HG03064 (cell line): ENCODE measurements around the gene HOXA10.

Source experiments
- ATAC-seq: cut with Tn5 transposase; IDR thresholded peaks from one replicate; pipeline ENCODE4 v1.9.1; 2021; ENCODE audit warnings: low read depth; ENCODE audit not compliant: unreplicated experiment

Gene HOXA10

GRCh38 chr7:27191833-27192545 lies 17.9 kb upstream of the HOXA10 start:
- no peak for ATAC-seq

GRCh38 chr7:27191161-27191731 lies 17.1 kb upstream of the HOXA10 start:
- no peak for ATAC-seq

- ATAC-seq: no peak
Measured at GRCh38 chr7:27189997-27190748, 16.1 kb upstream of the HOXA10 start.

- no peak for ATAC-seq
Measured at GRCh38 chr7:27189295-27189996, 15.3 kb upstream of the HOXA10 start.

- ATAC-seq: no peak
Measured at GRCh38 chr7:27188386-27189294, 14.5 kb upstream of the HOXA10 start.

- ATAC-seq: no peak
Measured at GRCh38 chr7:27187475-27188385, 13.6 kb upstream of the HOXA10 start.

- ATAC-seq: no peak
Measured at GRCh38 chr7:27186668-27187474, 12.8 kb upstream of the HOXA10 start.

GRCh38 chr7:27185854-27186667 lies 11.9 kb upstream of the HOXA10 start:
- no peak for ATAC-seq

GRCh38 chr7:27185013-27185853 lies 11.1 kb upstream of the HOXA10 start, which contains the start of gene HOXA11:
TSS of gene HOXA11 (minus strand) at chr7:27185232. CDS start at chr7:27185144, 88 bp downstream.
- ATAC-seq: no peak

GRCh38 chr7:27184337-27185012 lies 10.4 kb upstream of the HOXA10 start:
- no peak for ATAC-seq

GRCh38 chr7:27183682-27184336 lies 9.7 kb upstream of the HOXA10 start:
- ATAC-seq: no peak

- ATAC-seq: no peak
Measured at GRCh38 chr7:27182861-27183681, 9.0 kb upstream of the HOXA10 start.

- ATAC-seq: no peak
Measured at GRCh38 chr7:27182285-27182841, 8.2 kb upstream of the HOXA10 start.

- ATAC-seq: no peak
Measured at GRCh38 chr7:27181795-27182275, 7.7 kb upstream of the HOXA10 start.
